Loucy (cell line): ENCODE measurements around the gene CDKN1A.

Source experiments
- EZH2phosphoT487 ChIP-seq: fragments of 200-600 bp; IDR thresholded peaks from 2 replicates; pipeline ENCODE4 v1.6.1; 2018; ENCODE audit warnings: antibody characterized with exemption, mild to moderate bottlenecking, moderate library complexity, borderline replicate concordance
- TF ChIP-seq, protein P1 (sequence below): fragments of 200-600 bp; sonication (generic); conservative IDR thresholded peaks from 2 replicates; pipeline ENCODE4 v1.5.1; 2014; ENCODE audit warnings: mild to moderate bottlenecking, antibody characterized with exemption, low read length

DNA sequence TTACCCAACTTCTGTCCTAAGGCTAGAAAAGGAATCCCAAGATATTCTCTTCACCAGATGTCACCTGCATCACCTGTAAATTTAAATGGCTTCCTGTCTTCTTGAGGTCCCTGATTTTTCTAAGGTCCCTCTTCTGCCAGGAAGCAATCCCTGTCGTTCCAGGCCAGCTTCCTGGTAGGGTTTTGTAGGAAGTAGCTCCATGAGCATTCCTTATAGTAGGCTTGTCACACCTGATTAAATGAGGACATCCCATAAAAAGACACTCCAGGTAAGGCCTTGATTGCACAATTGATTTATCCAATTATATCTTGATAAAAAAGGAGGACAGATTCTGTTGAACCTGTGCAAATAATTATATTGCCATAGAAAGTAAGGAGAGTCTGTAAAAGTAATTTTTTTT, 27.8 kb downstream of the CDKN1A start:
- TF ChIP-seq, protein P1, sequence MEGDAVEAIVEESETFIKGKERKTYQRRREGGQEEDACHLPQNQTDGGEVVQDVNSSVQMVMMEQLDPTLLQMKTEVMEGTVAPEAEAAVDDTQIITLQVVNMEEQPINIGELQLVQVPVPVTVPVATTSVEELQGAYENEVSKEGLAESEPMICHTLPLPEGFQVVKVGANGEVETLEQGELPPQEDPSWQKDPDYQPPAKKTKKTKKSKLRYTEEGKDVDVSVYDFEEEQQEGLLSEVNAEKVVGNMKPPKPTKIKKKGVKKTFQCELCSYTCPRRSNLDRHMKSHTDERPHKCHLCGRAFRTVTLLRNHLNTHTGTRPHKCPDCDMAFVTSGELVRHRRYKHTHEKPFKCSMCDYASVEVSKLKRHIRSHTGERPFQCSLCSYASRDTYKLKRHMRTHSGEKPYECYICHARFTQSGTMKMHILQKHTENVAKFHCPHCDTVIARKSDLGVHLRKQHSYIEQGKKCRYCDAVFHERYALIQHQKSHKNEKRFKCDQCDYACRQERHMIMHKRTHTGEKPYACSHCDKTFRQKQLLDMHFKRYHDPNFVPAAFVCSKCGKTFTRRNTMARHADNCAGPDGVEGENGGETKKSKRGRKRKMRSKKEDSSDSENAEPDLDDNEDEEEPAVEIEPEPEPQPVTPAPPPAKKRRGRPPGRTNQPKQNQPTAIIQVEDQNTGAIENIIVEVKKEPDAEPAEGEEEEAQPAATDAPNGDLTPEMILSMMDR, result no peak
- no peak for TF ChIP-seq EZH2phosphoT487
